Suprapubic skin (tissue), 4 donors: ENCODE measurements around the gene HS3ST6.

Experiments used
- CTCF ChIP-seq, 2 donors: fragments of 200-600 bp in 1 of 2; fragments of 450-650 bp in 1 of 2; sonication (generic) in 1 of 2; IDR thresholded peaks; one replicate each; pipeline ENCODE4 v1.5.1; 2016 to 2019; ENCODE audit warnings: antibody characterized with exemption in 2 of 2, mild to moderate bottlenecking in 1 of 2, moderate library complexity in 1 of 2
- EP300 ChIP-seq: sonication (generic); formaldehyde crosslinking; IDR thresholded peaks from one replicate; pipeline ENCODE4 v1.6.1; 2017; ENCODE audit warnings: antibody characterized with exemption
- POLR2A ChIP-seq, 2 donors: fragments of 450-650 bp; IDR thresholded peaks; one replicate each; pipeline ENCODE4 v1.6.1; 2017; ENCODE audit warnings: antibody characterized with exemption in 2 of 2, mild to moderate bottlenecking in 2 of 2, moderate library complexity in 2 of 2
- POLR2AphosphoS5 ChIP-seq, 3 donors: sonication (generic); formaldehyde crosslinking; IDR thresholded peaks; one replicate each; pipeline ENCODE4 v1.6.1; 2017; ENCODE audit warnings: antibody characterized with exemption in 3 of 3

GRCh38 chr16:1861730-1862129 lies 56.5 kb downstream of the HS3ST6 start:
- TF ChIP-seq CTCF (IDR thresholded peaks at IDR 0.05), result no peak
- TF ChIP-seq POLR2A (IDR thresholded peaks at IDR 0.05), result no peak
- TF ChIP-seq POLR2AphosphoS5 (IDR thresholded peaks at IDR 0.05), result no peak
- no peak for TF ChIP-seq EP300
